ENCODE results near the gene PHIP.
A peak's percentile ranks its signal among the peaks of the same experiment; 100 is the strongest.

The PHIP gene

DNA sequence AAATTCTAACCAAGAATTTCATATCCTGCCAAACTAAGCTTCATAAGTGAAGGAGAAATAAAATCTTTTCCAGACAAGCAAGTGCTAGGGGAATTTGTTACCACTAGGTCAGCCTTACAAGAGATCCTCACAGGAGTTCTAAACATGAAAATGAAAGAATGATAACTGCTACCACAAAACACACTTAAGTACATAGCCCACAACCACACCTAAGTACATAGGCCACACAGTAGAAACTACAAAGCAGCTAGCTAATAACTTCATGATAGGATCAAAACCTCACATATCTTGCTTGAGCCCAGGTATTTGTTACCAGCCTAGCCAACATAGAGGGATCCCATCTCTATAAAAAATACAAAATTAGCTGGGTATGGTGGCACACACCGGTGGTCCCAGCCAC lies 160.3 kb downstream of the PHIP start:
- DNase-seq = no peak
- no peak overlapping the region for H3K27ac ChIP-seq
- TF ChIP-seq, protein P1, sequence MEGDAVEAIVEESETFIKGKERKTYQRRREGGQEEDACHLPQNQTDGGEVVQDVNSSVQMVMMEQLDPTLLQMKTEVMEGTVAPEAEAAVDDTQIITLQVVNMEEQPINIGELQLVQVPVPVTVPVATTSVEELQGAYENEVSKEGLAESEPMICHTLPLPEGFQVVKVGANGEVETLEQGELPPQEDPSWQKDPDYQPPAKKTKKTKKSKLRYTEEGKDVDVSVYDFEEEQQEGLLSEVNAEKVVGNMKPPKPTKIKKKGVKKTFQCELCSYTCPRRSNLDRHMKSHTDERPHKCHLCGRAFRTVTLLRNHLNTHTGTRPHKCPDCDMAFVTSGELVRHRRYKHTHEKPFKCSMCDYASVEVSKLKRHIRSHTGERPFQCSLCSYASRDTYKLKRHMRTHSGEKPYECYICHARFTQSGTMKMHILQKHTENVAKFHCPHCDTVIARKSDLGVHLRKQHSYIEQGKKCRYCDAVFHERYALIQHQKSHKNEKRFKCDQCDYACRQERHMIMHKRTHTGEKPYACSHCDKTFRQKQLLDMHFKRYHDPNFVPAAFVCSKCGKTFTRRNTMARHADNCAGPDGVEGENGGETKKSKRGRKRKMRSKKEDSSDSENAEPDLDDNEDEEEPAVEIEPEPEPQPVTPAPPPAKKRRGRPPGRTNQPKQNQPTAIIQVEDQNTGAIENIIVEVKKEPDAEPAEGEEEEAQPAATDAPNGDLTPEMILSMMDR (IDR thresholded peaks at IDR 0.05) = no peak
- H3K4me3 ChIP-seq = no peak overlapping the region
- H3K4me1 ChIP-seq = no peaks in the 10 kb centered on the region
- intact Hi-C loops (cut with DNase I; ENCODE audit: low total_unique reads) = no loop called here
- H3K27me3 ChIP-seq = no peaks in the 10 kb centered on the region
- peaks cover 0 to 35% (median 10%) of the 10 kb centered on the region in 3 donors for H3K9me3 ChIP-seq
- no peaks in the 10 kb centered on the region for H3K36me3 ChIP-seq

DNA sequence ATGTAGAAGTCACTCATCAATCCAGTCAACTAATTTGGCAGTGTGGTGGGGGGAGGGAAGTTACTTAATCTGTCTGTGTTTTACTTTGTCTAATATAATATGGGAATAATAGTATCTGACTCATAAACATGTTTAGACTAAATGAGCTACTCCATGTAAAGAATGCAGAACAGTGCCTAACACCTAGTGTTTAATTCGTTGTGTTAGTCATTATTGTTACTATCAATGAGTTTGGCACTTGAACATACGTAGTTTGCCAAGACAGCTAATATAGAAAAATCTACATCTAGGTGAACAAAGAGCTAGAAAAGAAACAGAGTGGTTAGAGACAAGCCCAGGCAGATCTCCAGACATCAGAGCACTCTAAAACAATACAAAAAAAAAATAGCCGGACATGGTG lies 161.6 kb downstream of the PHIP start:
- Histone ChIP-seq H3K36me3 (no peaks in the 10 kb centered on the region), H3K27me3 (no peaks in the 10 kb centered on the region), H3K9me3 (peaks cover 0 to 26% (median 8%) of the 10 kb centered on the region in 3 donors), H3K4me1 (no peaks in the 10 kb centered on the region), H3K27ac (no peak overlapping the region), H3K4me3 (no peak overlapping the region)
- DNase-seq = no peak
- intact Hi-C loops (cut with DNase I; ENCODE audit: low total_unique reads) = no loop called here
- TF ChIP-seq, protein P1 (IDR thresholded peaks at IDR 0.05) = no peak

DNA sequence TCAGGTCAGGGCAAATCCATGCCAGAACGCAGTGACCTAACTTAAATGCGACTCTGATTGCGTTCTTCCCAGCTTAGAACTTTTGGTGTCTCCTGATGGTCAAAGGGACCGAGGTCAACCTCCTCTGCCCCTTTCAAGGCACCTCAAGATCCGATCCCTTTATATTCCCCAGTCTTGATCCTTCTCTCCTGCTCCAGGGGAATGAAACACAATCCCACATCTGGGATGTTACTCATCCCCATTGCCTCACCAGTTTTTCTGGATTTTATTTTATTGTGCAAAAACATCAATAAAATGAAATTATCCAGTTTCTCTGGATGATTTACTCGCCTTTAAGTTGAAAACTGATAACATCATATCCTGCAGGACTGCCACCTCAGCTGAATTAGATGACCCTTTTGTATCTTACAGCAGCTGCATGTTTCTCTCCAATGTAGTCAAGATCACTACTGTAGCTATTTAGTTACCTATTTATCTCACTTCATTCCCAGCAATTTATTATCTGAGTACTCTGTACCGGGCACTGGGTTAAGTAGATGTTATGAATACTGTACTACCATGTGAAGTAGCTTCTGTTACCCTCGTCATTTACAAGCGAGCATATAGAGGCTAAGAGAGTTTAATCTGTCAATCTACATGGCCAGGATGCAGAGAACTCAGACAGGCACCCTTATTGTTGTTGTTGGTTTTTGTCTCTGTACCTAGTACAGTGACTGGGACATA lies 166.7 kb downstream of the PHIP start:
- H3K9me3 ChIP-seq = peaks cover 0 to 6% (median 6%) of the 10 kb centered on the region in 3 donors
- no peak overlapping the region for H3K4me3 ChIP-seq
- TF ChIP-seq, protein P1 (IDR thresholded peaks at IDR 0.05) = no peak
- intact Hi-C loops (cut with DNase I; ENCODE audit: low total_unique reads) = no loop called here
- H3K27me3 ChIP-seq = no peaks in the 10 kb centered on the region
- H3K4me1 ChIP-seq = no peaks in the 10 kb centered on the region
- no peak for DNase-seq
- no peak overlapping the region for H3K27ac ChIP-seq
- H3K36me3 ChIP-seq = no peaks in the 10 kb centered on the region

DNA sequence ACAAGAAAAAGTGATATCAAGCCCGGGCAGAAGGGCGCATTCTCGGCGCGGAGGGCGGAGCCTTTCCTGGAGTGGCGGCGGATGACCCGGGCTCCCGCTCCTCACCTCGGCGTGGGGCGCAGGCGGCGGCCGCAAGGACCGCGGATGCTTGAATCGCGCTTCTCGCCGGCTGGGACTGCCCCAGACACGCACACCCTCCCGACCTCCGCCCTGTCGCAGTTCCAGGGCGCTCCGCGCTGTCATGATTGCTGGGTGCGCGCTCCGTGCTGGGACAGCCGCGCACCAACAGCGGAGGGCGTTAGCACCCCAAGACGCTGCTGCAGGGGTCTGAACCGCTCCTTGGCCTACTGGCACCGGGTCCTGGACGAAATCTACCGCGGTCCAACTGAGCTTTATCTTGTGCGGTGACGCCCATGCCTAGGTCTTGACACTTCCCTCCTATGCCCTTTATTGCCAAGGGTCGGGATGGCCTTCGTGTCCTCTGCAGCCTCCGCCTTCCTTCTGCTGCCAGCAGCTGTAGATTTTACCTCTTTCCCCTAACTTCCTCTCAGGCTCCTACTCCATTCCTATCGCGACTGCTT lies 167.4 kb downstream of the PHIP start:
- Histone ChIP-seq H3K4me1 (no peaks in the 10 kb centered on the region), H3K27me3 (no peaks in the 10 kb centered on the region), H3K4me3 (peak overlapping the region; percentile 32 to 52), H3K36me3 (no peaks in the 10 kb centered on the region), H3K9me3 (peaks cover 0 to 6% (median 6%) of the 10 kb centered on the region in 3 donors), H3K27ac (no peak overlapping the region)
- intact Hi-C loops (cut with DNase I; ENCODE audit: low total_unique reads) = no loop called here
- DNase-seq = peak in 1 of 2 donors; percentile 21
- TF ChIP-seq, protein P1 (IDR thresholded peaks at IDR 0.05) = no peak

DNA sequence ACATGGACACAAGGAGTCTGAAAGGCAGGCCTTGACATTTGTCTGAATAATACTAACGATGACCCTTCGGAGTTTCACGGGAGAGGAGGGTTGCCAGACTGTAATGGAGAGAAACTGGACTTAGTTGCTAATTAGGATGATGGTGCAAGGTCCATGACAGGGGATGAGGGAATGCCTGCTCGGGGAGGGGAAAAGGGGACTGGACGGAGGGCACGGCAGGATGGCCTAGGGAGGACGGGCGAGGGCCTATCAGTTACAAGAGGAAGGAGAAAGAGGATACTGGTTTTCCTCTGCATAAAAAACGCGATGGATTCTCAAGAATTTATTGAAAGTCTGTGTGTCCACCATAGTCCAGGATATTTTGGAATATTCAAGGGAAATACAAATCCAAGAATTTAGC lies 168.0 kb downstream of the PHIP start:
- Histone ChIP-seq H3K9me3 (peaks cover 0 to 6% (median 6%) of the 10 kb centered on the region in 3 donors), H3K4me3 (peak overlapping the region in 1 of 2 donors; percentile 52), H3K27me3 (no peaks in the 10 kb centered on the region), H3K27ac (no peak overlapping the region), H3K4me1 (no peaks in the 10 kb centered on the region), H3K36me3 (no peaks in the 10 kb centered on the region)
- TF ChIP-seq, protein P1 (IDR thresholded peaks at IDR 0.05) = no peak
- intact Hi-C loops (cut with DNase I; ENCODE audit: low total_unique reads) = no loop called here
- no peak for DNase-seq
